Left renal pelvis (tissue), 4 donors: ENCODE data around the gene STYXL1. TPM values are rescaled to one million over a fixed set of nuclear protein-coding genes. Genes with fewer than 3 reads are reported as not detected.

Source experiments
- DNase-seq, 4 donors: peaks; one replicate each; pipeline ENCODE4 v3.0.0-alpha.2; 2013; ENCODE audit warnings: low read depth in 4 of 4, low spot score in 3 of 4
- polyA plus RNA-seq, 4 donors: library from polyadenylated mRNA; unstranded; fragments of 120-200 nt; gene quantifications; one replicate each; pipeline ENCODE4 v1.2.1, GENCODE V29; 2013; ENCODE audit not compliant: insufficient read length in 4 of 4

The STYXL1 gene
- polyA plus RNA-seq, 4 donors, result 27.3 to 55.3 (median 38.9) TPM

DNA sequence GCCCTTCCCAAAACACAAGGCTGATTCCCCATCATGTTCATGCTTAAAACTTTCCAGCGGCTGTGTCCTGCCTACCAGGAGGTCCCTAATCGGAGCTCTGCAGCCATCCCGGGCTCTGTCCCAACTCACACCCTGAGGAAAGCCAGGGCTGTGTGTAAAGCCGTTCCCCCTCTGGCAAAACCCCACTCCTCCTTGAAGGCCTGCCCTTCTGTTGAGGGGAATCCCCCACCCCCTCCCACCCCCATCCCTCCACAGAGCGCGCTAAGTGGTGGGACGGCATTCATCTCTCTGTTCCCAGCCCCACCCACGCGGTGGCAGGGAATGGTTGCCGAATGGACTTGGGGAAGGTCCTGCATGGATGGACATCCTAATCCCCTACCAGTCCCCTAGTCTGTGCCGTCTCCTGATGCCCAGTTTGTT is 52.7 kb downstream of the STYXL1 start:
- no peak for DNase-seq

DNA sequence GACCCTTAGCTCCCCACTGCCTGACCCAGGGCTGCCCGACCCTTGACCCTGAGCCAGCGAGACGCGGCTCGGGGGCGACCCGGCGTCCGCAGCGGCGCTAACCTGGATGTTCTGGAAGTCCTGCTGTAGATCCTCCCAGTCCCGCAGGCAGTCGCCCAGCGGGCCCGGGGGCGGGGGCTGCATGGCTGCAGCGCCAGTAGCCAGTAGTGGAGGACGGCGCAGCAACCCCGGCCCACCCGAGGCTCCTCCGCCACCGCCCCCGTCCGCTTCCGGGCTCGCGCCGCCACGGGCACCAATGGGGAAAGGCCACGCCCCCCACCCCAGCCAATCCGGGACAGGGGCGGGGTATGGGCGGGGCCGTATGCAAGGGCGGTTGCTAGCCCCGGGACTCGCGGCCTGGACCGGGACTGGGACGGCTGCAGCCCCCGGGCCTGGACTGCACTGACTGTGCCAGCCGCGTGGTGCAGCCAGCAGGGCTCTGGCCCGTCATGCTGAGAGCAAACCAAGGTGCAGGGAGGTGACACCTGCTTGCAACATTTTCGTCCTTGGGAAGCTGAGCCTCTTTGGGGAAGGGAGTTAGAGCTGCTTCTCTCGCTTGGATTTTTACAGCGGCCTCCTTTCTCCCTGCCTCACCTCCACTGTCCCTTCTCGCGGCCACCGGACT is 53.3 kb downstream of the STYXL1 start, which contains the start of gene TMEM120A:
TSS of gene TMEM120A (minus strand) at position 208 of the 664 bp plus-strand sequence. CDS start at position 183, 25 bp downstream.
- peak; percentile 61 to 84 (median 81) for DNase-seq

DNA sequence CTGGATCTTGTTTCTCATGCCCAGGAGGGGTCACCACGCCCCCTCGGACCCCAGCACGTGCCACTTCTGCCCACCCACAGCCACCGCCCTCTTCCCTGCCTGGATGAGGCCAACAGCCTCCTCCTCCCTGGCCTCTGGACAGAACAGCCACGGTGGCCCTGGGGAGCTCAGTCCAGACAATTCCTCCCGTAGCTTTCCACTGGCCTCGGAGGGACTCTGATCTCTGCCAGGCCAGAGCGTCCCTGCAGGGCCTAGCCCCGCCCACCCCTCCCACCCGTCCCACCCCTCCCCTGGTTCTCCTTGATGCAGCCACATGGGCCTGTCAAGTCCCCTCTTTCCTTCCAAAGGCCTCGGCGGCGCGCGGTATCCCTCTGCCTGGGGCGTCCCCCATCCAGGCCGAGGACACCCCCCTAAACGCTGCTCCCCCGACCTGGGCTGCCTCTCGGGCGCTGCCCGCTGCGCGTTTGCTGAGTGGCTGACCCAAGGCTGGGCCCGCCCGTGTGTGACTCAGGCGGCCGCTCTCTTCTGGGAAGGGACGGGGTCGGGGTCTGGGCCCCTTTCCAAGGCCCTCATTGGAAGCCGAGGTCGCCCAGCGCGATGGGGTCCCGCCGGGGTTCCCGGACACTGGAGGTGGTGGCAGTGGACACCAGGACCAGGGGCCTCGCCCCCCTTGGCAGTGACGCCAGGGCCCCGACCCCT is 54.0 kb downstream of the STYXL1 start:
- no peak for DNase-seq

DNA sequence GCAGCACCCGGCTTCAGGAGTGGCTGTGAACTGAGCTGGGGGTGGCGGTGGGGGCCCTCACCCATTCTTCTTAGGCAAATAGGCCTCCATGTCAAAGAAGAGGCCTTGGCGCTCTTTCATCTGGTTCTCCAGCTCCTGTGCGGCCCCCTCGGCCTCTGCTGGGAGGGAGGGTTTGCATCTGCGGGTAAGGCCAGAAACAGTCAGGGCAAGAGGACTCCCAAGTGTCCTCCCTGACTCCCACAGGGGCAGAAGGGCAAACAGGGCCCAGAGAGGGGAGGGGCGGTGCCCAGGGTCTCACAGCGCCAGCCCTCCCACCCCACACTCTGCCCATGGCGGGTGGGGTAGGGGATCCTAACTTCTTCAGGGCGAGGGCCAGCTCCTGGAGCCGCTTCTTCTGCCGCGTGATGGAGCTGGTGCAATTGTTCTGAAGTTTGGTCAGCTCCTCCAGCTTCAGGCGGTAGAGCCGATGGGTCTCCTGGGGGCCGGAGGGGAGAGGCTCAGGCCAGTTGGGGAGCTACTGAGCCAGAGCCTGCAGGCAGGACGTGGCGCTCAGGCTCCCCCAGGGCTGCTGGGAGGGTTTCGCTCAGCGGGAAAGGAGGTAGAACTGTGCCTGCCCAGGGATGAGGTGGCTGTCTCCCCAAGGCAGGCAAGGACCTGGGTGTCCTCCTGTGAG is 55.6 kb downstream of the STYXL1 start:
- DNase-seq, result no peak

DNA sequence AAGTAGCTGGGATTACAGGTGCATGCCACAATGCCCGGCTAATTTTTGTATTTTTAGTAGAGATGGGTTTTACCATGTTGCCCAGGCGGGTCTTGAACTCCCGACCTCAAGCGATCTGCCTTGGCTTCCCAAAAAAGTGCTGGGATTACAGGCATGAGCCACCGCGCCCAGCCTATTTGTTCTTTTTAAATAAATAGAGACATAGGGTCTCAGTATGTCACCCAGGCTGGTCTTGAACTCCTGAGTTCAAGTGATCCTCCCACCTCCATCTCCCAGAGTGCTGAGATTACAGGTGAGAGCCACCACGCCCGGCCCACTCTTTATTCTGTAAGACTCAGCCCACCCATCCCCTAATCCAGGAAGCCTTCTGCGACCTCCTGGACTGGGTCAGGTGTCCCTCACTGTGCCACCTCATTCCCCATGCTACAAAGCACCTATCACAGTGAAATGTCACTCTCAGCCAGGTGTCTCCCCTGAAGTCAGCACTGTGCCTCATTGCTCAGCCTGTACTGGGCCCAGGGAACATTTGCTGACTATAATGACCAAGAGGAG is 56.2 kb downstream of the STYXL1 start:
- no peak for DNase-seq

DNA sequence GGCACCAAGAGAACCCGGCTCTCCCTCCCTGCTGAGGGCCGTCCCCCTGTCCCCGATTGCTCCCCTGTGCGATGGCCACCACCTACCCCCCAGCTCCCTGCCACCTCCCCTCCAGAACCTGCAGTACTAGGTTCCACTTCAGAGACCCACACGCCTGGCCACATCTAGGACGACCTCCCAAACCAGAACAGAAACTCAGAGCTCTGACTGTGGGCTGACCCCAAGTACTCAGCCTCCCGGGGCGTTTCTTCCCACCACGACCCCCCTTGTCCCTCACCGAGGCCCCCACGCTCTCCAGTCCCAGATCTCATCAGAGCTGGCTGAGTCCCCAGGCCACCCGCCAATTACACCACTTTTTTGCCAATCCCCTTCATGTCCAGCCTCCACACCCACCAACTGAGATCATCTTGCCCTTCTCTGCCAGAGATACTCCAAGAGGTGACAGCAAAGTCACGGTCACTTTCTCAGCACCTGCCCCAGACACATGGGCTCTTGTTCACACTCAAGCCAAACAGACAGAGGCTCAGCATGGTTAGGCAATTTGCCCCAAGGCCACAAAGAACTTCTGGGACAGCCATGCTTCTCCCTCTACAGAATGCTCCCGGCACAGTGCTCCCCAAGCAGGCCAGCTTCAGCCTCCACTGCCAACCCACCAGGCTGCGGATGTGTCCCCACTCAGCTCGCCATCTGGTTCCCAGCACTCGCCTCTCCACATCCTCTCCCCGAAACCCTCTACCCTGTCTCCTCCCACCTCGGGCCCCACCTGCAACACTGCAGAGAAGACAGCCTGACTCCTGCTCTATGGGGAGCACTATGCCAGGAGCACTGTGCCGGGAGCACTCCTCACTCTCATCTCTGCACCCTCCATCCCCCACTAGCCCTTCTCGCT is 58.1 kb downstream of the STYXL1 start:
- DNase-seq, result no peak

DNA sequence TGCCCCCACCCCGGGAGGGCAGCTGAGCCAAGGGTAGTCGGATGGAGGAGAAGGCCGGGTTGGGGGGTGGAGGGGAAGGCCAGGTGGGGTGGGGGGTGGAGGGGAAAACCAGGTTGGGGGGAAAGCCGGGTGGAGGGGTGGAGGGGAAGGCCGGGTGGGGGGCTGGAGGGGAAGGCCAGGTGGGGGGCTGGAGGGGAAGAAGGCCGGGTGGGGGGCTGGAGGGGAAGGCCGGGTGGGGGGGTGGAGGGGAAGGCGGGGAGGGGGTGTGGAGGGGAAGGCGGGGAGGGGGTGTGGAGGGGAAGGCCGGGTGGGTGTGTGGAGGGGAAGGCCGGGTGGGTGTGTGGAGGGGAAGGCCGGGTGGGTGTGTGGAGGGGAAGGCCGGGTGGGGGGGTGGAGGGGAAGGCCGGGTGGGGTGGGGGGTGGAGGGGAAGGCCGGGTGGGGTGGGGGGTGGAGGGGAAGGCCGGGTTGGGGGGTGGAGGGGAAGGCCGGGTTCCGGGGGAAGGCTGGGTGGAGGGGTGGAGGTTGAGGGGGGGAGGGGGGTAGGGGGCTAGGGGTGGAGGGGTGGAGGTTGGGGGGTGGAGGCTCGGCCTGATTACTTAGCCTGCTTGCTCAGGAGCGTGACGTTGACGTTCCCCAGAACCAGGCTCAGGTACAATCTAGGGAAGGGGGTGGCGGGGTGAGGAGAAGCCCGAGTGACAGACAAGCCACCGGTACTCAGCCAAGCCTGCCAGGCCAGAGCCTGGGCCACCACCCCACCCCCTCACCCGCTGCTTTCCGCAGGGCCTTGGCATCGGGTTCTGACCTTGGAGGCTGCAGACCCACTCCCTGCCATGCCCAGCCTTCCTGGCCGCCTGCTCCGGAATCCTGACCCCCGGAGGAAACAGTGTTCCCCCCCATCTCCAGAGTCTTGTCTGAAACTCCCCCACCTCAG is 59.0 kb downstream of the STYXL1 start:
- no peak for DNase-seq

DNA sequence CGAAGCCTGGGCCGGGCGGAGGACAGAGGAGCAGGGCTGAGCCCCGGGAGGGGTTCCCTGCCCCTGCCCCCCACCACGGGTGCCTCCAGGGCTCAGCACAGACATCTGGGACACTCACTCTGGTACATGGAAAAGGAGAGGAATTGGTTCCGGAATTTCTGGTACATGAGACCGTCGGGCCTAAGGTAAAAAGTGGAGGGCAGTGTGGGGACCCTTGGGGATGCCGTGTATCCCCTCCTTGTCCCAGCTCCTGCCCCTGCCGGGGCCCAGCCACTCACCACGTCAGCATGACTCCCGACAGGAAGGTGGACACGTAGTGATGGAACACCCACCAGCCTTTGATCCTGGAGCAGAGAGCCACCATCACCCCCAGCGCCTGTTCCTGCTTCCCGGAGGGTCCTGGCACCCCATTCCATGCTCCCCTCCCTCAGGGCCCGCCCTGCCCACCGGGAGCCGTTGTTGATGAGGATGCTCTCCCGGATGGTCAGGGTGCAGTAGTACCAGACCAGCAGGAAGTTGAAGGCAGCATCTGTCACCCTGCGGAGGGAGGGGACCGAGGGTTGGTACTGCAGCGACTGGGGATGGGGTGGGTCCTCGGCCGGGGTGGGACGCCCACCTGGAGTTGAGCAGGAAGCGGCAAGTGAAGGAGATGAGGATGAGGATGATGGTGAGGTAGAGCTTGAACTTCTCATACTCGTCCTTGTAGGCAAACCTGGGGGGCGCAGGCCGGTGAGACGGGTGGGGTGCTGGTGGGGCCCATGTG is 59.8 kb downstream of the STYXL1 start:
- DNase-seq, result no peak

DNA sequence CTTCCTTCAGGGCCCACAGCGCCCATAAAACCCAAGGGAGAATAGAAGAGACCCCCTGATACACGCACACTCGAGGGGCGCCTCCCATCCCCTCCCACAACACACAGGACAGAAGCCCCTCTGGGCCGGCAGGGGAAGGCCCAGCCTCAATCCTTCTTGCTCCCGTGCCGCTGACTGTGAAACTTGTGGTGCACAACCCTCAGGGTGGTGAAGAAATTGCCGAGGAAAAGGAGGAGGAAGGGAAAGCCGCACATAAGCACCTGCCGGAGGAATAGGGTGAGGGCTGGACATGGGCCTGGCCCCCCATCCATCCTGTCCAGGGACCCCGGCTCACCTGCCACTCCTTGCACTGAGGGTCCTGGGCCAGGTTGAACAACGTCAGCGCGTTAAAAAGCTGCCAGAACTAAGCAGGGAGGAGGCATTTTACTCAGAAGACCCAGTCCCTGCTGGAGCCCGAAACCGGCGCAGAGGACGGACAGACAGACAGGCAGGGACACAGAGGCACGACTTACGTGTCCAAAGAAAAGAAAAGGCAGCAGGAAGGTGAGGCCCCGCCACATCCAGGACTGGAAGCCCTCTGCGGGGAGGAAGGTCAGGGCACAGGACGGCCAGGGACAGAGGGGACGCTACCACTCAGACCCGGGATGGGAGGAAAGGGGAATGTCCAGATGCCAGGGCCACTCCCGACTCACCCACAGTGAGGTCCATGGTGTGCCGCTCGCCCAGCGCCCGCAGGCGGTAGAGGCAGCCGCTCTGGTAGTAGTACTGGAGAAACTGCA is 60.6 kb downstream of the STYXL1 start:
- DNase-seq, result no peak

DNA sequence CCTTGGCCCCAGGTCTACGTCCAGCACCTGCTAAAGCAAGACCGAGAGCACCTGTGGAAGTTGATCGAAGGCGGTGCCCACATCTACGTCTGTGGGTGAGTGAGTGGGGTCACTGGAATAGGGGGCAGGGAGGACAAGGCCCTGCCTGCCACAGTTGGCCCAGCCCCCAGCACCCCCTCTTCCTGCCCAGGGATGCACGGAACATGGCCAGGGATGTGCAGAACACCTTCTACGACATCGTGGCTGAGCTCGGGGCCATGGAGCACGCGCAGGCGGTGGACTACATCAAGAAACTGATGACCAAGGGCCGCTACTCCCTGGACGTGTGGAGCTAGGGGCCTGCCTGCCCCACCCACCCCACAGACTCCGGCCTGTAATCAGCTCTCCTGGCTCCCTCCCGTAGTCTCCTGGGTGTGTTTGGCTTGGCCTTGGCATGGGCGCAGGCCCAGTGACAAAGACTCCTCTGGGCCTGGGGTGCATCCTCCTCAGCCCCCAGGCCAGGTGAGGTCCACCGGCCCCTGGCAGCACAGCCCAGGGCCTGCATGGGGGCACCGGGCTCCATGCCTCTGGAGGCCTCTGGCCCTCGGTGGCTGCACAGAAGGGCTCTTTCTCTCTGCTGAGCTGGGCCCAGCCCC is 61.5 kb downstream of the STYXL1 start:
- DNase-seq, result no peak

DNA sequence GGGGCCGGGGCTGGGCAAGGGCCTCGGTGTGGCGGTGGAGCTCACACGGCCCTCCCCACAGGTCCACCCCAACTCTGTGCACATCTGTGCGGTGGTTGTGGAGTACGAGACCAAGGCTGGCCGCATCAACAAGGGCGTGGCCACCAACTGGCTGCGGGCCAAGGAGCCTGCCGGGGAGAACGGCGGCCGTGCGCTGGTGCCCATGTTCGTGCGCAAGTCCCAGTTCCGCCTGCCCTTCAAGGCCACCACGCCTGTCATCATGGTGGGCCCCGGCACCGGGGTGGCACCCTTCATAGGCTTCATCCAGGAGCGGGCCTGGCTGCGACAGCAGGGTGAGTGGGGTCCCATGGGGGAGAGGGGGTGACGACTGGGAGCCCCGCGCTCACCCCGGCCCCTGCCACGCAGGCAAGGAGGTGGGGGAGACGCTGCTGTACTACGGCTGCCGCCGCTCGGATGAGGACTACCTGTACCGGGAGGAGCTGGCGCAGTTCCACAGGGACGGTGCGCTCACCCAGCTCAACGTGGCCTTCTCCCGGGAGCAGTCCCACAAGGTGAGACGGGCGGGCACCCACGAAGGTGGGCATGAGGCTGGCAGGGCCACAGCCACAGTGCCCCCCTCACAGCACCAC is 62.2 kb downstream of the STYXL1 start:
- no peak for DNase-seq

DNA sequence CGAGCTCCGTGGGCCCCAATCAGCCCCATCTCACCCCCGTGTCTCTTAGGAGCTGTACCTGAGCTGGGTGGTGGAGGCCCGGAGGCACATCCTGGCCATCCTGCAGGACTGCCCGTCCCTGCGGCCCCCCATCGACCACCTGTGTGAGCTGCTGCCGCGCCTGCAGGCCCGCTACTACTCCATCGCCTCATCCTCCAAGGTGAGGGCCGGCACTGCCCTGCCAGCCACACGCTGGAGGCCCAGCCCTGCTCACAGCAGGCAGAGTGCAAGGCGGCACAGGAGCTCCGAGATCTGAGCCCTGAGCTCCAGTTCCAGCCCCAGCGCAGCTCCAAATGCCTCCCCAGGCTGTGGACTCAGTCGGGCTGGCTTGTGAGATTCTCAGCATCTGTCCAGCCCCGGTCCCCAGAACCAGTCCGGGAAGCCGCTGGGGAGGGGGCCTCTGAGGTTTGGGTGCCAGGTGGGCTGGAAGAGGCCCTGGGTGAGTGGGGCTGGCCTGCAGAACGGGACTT is 62.7 kb downstream of the STYXL1 start:
- no peak for DNase-seq

DNA sequence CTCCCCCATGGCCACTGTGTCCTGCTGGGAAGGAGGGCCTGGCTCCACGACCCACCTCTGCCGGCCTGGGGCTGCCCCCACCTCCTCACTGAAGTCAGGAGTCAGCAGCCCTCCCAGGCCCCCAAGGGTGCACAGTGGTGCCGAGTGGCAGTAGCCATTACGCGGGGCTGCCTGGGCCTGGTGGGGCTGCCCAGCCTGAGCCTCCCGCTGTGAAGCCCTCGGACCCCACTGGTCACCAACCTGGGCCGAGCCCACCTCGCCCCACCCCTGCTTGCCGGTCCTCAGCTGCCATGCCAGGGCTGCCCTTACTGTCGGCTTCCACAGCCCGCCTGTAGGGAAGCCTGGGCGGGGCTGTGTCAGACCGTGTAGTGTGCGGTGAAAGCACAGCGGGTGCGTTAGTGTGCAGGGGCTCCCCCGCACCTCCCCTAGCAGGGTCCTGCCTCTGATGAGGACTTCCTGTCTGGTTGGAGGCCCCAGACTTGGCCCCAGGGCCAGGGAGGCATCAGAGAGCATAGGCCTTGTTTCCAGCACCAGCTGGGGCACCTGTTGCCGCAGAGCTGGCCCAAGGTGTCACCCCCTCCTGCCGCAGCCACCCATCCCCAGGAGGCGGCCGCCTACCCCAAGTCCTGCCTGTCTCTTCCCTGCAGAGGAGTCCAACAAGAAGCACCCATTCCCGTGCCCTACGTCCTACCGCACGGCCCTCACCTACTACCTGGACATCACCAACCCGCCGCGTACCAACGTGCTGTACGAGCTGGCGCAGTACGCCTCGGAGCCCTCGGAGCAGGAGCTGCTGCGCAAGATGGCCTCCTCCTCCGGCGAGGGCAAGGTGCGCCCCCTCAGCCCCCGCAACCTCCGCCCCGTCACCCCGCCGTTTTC is 63.4 kb downstream of the STYXL1 start:
- DNase-seq, result no peak

DNA sequence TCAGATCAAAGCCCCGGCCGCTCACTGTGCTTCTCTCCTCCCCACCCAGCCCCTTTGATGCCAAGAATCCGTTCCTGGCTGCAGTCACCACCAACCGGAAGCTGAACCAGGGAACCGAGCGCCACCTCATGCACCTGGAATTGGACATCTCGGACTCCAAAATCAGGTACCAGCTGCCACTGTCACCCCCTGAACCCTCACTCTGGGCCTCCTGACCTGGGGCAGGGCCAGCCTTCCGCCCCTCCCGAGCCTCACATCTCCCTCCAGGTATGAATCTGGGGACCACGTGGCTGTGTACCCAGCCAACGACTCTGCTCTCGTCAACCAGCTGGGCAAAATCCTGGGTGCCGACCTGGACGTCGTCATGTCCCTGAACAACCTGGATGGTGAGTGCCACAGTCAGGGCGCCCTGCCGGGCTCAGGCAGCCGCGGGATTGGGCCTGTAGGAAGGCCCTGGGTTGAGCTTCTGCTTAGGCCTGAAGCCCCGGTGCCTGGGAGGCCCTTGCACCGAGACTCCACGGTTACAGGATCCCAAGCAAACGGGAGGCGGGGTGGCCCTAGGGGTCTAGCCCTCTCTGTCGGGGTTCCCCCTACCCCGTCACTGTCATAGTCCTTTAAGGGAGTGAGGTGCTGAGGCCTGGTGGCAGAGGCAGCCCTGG is 64.2 kb downstream of the STYXL1 start:
- DNase-seq, result no peak
